A673 (cell line): ENCODE data around the gene EXOC1L.

ENCODE experiments used
- CTCF ChIP-seq: fragments of 300-800, 200-600 bp; sonication (generic); conservative IDR thresholded peaks from 2 replicates; pipeline ENCODE4 v1.5.1; 2017; ENCODE audit warnings: low read depth, mild to moderate bottlenecking, antibody characterized with exemption, low read length, moderate library complexity, mixed read lengths
- EZH2 ChIP-seq: fragments of 200-600 bp; sonication (generic); IDR thresholded peaks from 2 replicates; pipeline ENCODE4 v1.6.1; 2017; ENCODE audit warnings: borderline replicate concordance, low read depth, mild to moderate bottlenecking, mixed read lengths, antibody characterized with exemption, low read length; ENCODE audit not compliant: poor library complexity, severe bottlenecking

GRCh38 chr4:55849724-55850123 is 30.1 kb downstream of the EXOC1L start:
- TF ChIP-seq CTCF (no peak), EZH2 (no peak)
